Endothelial cell of umbilical vein (primary cell): ENCODE measurements around the gene CCND3. TPM values are rescaled to one million over a fixed set of nuclear protein-coding genes. Genes with fewer than 3 reads are reported as not detected.

ENCODE experiments used
- BruUV-seq: library from RNA; stranded (reverse); fragments of 400-500 nt; replicated peaks from 2 replicates; lab custom pipeline; 2021; lab: Mats Ljungman, UMichigan
- CTCF ChIA-PET: fragments of 300-600, 350-600 bp; sonication (Branson Sonifier 250); formaldehyde crosslinking; loops from one replicate; lab custom pipeline; 2021; ENCODE audit warnings: antibody characterized with exemption, inconsistent platforms; lab: Charles Lee
- POLR2A ChIA-PET: fragments of 300-600, 350-600 bp; sonication (Branson Sonifier 250); formaldehyde crosslinking; loops from one replicate; lab custom pipeline; 2021; ENCODE audit warnings: antibody characterized with exemption, inconsistent platforms; lab: Charles Lee
- DNase-seq: peaks from one replicate; pipeline ENCODE4 v3.0.0-alpha.2; 2011; ENCODE audit warnings: low read depth, low spot score
- FAIRE-seq: peaks from 2 replicates; lab custom pipeline; 2011; peaks lifted over from hg19 to GRCh38; lab: Jason Lieb, UNC
- H2AFZ ChIP-seq: 2 replicates; pipeline ENCODE4 v1.6.0; 2012; ENCODE audit warnings: low read depth, low read length, control low read depth, inconsistent platforms
- H3K27ac ChIP-seq: 2 replicates; pipeline ENCODE4 v1.5.1; 2011; ENCODE audit warnings: low read depth, mild to moderate bottlenecking, control low read depth, low read length, moderate library complexity; ENCODE audit not compliant: insufficient read depth
- H3K27me3 ChIP-seq, 2 experiments: 2 replicates each; pipeline versions ENCODE4 v1.6.0 to v1.6.1; 2011; ENCODE audit warnings: low read length in 2 of 2, mixed read lengths in 1 of 2; ENCODE audit not compliant: control insufficient read depth in 2 of 2, insufficient read depth in 2 of 2
- H3K36me3 ChIP-seq, 2 experiments: 2 replicates in 1 of 2; 3 replicates in 1 of 2; pipeline ENCODE4 v1.5.1; 2011; ENCODE audit warnings: low read length in 2 of 2, mild to moderate bottlenecking in 1 of 2, moderate library complexity in 1 of 2; ENCODE audit not compliant: control insufficient read depth in 2 of 2, insufficient read depth in 2 of 2; ENCODE audit errors: extremely low read depth in 1 of 2
- H3K4me1 ChIP-seq: 3 replicates; pipeline ENCODE4 v1.5.1; 2011; ENCODE audit warnings: mild to moderate bottlenecking, low read length; ENCODE audit not compliant: control insufficient read depth, insufficient read depth; ENCODE audit errors: extremely low read depth
- H3K4me2 ChIP-seq: 2 replicates; pipeline ENCODE4 v1.6.1; 2011; ENCODE audit warnings: low read length, control low read depth, mixed read lengths; ENCODE audit not compliant: insufficient read depth
- H3K4me3 ChIP-seq, 3 experiments: fragments of 200-600 bp in 1 of 3; sonication (generic), shearing (Covaris generic) in 1 of 3; replicated peaks in 1 of 3; 2 replicates each; pipeline ENCODE4 v1.5.1; 2011 to 2016; ENCODE audit warnings: control low read depth in 3 of 3, low read length in 3 of 3, mild to moderate bottlenecking in 2 of 3, inconsistent platforms in 1 of 3, low read depth in 1 of 3, moderate library complexity in 1 of 3; ENCODE audit not compliant: insufficient read depth in 1 of 3
- H3K79me2 ChIP-seq: 2 replicates; pipeline ENCODE4 v1.6.0; 2012; ENCODE audit warnings: low read length, inconsistent platforms; ENCODE audit not compliant: control insufficient read depth, insufficient read depth
- H3K9ac ChIP-seq: replicated peaks from 2 replicates; pipeline ENCODE3; 2011; ENCODE audit warnings: low read length, control low read depth; ENCODE audit not compliant: insufficient read depth; ENCODE audit errors: extremely low read depth
- H3K9me1 ChIP-seq: replicated peaks from 3 replicates; pipeline ENCODE4 v1.6.0; 2011; ENCODE audit warnings: mild to moderate bottlenecking, low read length; ENCODE audit not compliant: control insufficient read depth, insufficient read depth; ENCODE audit errors: extremely low read depth
- H3K9me3 ChIP-seq: replicated peaks from 2 replicates; pipeline ENCODE4 v1.5.1; 2012; ENCODE audit warnings: low read length, inconsistent platforms; ENCODE audit not compliant: control insufficient read depth, insufficient read depth
- H4K20me1 ChIP-seq: replicated peaks from 2 replicates; pipeline ENCODE3; 2011; ENCODE audit warnings: mild to moderate bottlenecking, low read length; ENCODE audit not compliant: control insufficient read depth, insufficient read depth; ENCODE audit errors: extremely low read depth
- CTCF ChIP-seq, 2 donors: IDR thresholded peaks; 1 replicate in 1 of 2; 2 replicates in 1 of 2; pipeline ENCODE4 v1.5.1; 2011; ENCODE audit warnings: low read length in 2 of 2, mild to moderate bottlenecking in 2 of 2, moderate library complexity in 2 of 2, control low read depth in 1 of 2, inconsistent platforms in 1 of 2, low read depth in 1 of 2; ENCODE audit not compliant: insufficient read depth in 1 of 2; ENCODE audit errors: extremely low read depth in 1 of 2
- EZH2 ChIP-seq: IDR thresholded peaks from 2 replicates; pipeline ENCODE4 v1.6.1; 2012; ENCODE audit warnings: borderline replicate concordance, low read depth, mild to moderate bottlenecking, moderate library complexity, low read length, inconsistent platforms; ENCODE audit not compliant: severe bottlenecking
- FOS ChIP-seq: IDR thresholded peaks from 2 replicates; pipeline ENCODE4 v1.6.1; 2011; ENCODE audit warnings: mild to moderate bottlenecking, low read length, moderate library complexity, borderline replicate concordance; ENCODE audit not compliant: insufficient read depth
- GATA2 ChIP-seq: IDR thresholded peaks from 2 replicates; pipeline ENCODE4 v1.7.0; 2011; ENCODE audit warnings: low read depth, mild to moderate bottlenecking, moderate library complexity, mixed read lengths, low read length; ENCODE audit not compliant: insufficient read length, insufficient read depth
- JUN ChIP-seq: IDR thresholded peaks from 2 replicates; pipeline ENCODE4 v1.6.1; 2011; ENCODE audit warnings: borderline replicate concordance, low read depth; ENCODE audit not compliant: insufficient read length, insufficient read depth
- MAX ChIP-seq: IDR thresholded peaks from 2 replicates; pipeline ENCODE4 v1.6.1; 2011; ENCODE audit not compliant: insufficient read depth, insufficient read length
- MYC ChIP-seq: IDR thresholded peaks from one replicate; pipeline ENCODE4 v1.6.1; 2011; ENCODE audit warnings: mild to moderate bottlenecking, low read depth, low read length
- POLR2A ChIP-seq: IDR thresholded peaks from 2 replicates; pipeline ENCODE4 v1.6.1; 2012; ENCODE audit warnings: low read depth, mild to moderate bottlenecking, control low read depth, low read length
- POLR2AphosphoS5 ChIP-seq: IDR thresholded peaks from 2 replicates; pipeline ENCODE4 v1.6.1; 2012; ENCODE audit warnings: low read depth, mild to moderate bottlenecking, control low read depth, low read length, moderate library complexity; ENCODE audit not compliant: insufficient read depth
- dilution Hi-C: fragments of 300-500 bp; cut with MboI; formaldehyde crosslinking; loops from one replicate; pipeline ENCODE4 v1.15.0; 2019; ENCODE audit warnings: low sequenced_read_pairs; ENCODE audit not compliant: extremely low pct_ligation_motif_present
- intact Hi-C: fragments of 100-400 bp; cut with micrococcal nuclease; formaldehyde crosslinking; loops from one replicate; pipeline ENCODE4 v1.10.0; 2022
- polyA plus RNA-seq, 4 experiments: library from polyadenylated mRNA; depleted of rRNA in 3 of 4; stranded (reverse) in 3 of 4; unstranded in 1 of 4; fragments of >200 nt; gene quantifications; 2 replicates each; pipeline versions ENCODE4 v1.2.1 to v1.2.3, GENCODE V29; 2011 to 2012; ENCODE audit warnings: missing spikeins in 1 of 4
- total RNA-seq: library from RNA; stranded (reverse); gene quantifications from 2 replicates; pipeline ENCODE4 v1.2.3, GENCODE V29; 2021

The CCND3 gene
- total and polyA plus RNA-seq, 2 donors (not counting 3 experiments of a cell fraction or from before 2014, with no cell fraction given) = 87.5 to 98.7 TPM

GRCh38 chr6:41958022-41958856, 16.6 kb upstream of the CCND3 start:
- H3K4me3 ChIP-seq = no peak overlapping the region
- no peak overlapping the region for H3K27ac ChIP-seq
- no peaks in the 10 kb centered on the region for H3K36me3 ChIP-seq
- H3K9me1 ChIP-seq = no peaks in the 10 kb centered on the region
- TF ChIP-seq CTCF (IDR thresholded peaks at IDR 0.05; ENCODE audit: extremely low read depth in 1 of 2, insufficient read depth in 1 of 2, low read depth in 1 of 2, low read length in 2 of 2) (no peak), JUN (no peak), FOS (no peak), POLR2AphosphoS5 (no peak), GATA2 (no peak), MYC (no peak), POLR2A (no peak), EZH2 (no peak), MAX (no peak)
- H2AFZ ChIP-seq = no peak overlapping the region
- no TSS peak for BruUV-seq
- no peaks in the 10 kb centered on the region for H3K9me3 ChIP-seq
- intact Hi-C loops (no loop called here), dilution Hi-C loops (no loop called here)
- H3K27me3 ChIP-seq = no peaks in the 10 kb centered on the region
- H3K79me2 ChIP-seq = no peaks in the 10 kb centered on the region
- ChIA-PET POLR2A (no interaction called here), CTCF (no interaction called here)
- no peaks in the 10 kb centered on the region for H4K20me1 ChIP-seq
- FAIRE-seq (no peak), DNase-seq (no peak)
- no peak overlapping the region for H3K4me2 ChIP-seq
- H3K4me1 ChIP-seq = no peaks in the 10 kb centered on the region
- no peak overlapping the region for H3K9ac ChIP-seq
